ENCODE measurements around the gene DOCK7.

DOCK7 gene

GRCh38 chr1:62588000-62588399, 100.2 kb downstream of the DOCK7 start:
- H3K4me1 ChIP-seq (ENCODE audit: low read length), result no peaks in the 10 kb centered on the region
- no peaks in the 10 kb centered on the region for H4K20me1 ChIP-seq (ENCODE audit: insufficient read depth, low read length)
- H2AFZ ChIP-seq (ENCODE audit: low read length), result no peak overlapping the region
- no peaks in the 10 kb centered on the region for H3K36me3 ChIP-seq (replicated peaks; ENCODE audit: insufficient read depth, low read length)
- no peaks in the 10 kb centered on the region for H3K79me2 ChIP-seq (ENCODE audit: low read length)
- DNase-seq, result no peak
- TF ChIP-seq EZH2 (optimal IDR thresholded peaks at IDR 0.05; ENCODE audit: low read depth, low read length) (no peak), CTCF (IDR thresholded peaks at IDR 0.05; ENCODE audit: low read length) (no peak), EZH2phosphoT487 (IDR thresholded peaks at IDR 0.05; ENCODE audit: low read length) (no peak)
- H3K9ac ChIP-seq (ENCODE audit: low read length), result no peak overlapping the region
- H3K27ac ChIP-seq (ENCODE audit: low read length), result no peak overlapping the region
- H3K4me2 ChIP-seq (ENCODE audit: low read depth, low read length), result no peak overlapping the region
- H3K4me3 ChIP-seq (ENCODE audit: low read length), result no peak overlapping the region
- no peaks in the 10 kb centered on the region for H3F3A ChIP-seq (ENCODE audit: insufficient read depth, low read length)
- no peaks in the 10 kb centered on the region for H3K27me3 ChIP-seq (replicated peaks; ENCODE audit: insufficient read depth, low read length)
- no peaks in the 10 kb centered on the region for H3K9me3 ChIP-seq (replicated peaks; ENCODE audit: insufficient read depth, low read length)
- no peaks in the 10 kb centered on the region for H3K9me2 ChIP-seq (replicated peaks; ENCODE audit: insufficient read depth, low read length)

- H3K79me2 ChIP-seq (ENCODE audit: low read length), result no peaks in the 10 kb centered on the region
- no peaks in the 10 kb centered on the region; the same call in 1 of the 2 replicates for H3K36me3 ChIP-seq (replicated peaks; ENCODE audit: insufficient read depth, low read length)
- no peak overlapping the region for H3K27ac ChIP-seq (ENCODE audit: low read length)
- H3K4me1 ChIP-seq (ENCODE audit: low read length), result no peaks in the 10 kb centered on the region
- H3K4me3 ChIP-seq (ENCODE audit: low read length), result no peak overlapping the region
- no peaks in the 10 kb centered on the region for H3K9me3 ChIP-seq (replicated peaks; ENCODE audit: insufficient read depth, low read length)
- H3F3A ChIP-seq (ENCODE audit: insufficient read depth, low read length), result no peaks in the 10 kb centered on the region
- no peaks in the 10 kb centered on the region for H3K27me3 ChIP-seq (replicated peaks; ENCODE audit: insufficient read depth, low read length)
- no peak overlapping the region for H3K9ac ChIP-seq (ENCODE audit: low read length)
- H4K20me1 ChIP-seq (ENCODE audit: insufficient read depth, low read length), result no peaks in the 10 kb centered on the region
- no peak overlapping the region for H3K4me2 ChIP-seq (ENCODE audit: low read depth, low read length)
- no peaks in the 10 kb centered on the region for H3K9me2 ChIP-seq (replicated peaks; ENCODE audit: insufficient read depth, low read length)
- TF ChIP-seq EZH2phosphoT487 (IDR thresholded peaks at IDR 0.05; ENCODE audit: low read length) (no peak), EZH2 (optimal IDR thresholded peaks at IDR 0.05; ENCODE audit: low read depth, low read length) (no peak), CTCF (IDR thresholded peaks at IDR 0.05; ENCODE audit: low read length) (no peak)
- no peak overlapping the region for H2AFZ ChIP-seq (ENCODE audit: low read length)
- DNase-seq, result no peak
Observed at GRCh38 chr1:62585469-62586155, 102.6 kb downstream of the DOCK7 start.

- no peaks in the 10 kb centered on the region for H3K9me2 ChIP-seq (replicated peaks; ENCODE audit: insufficient read depth, low read length)
- no peaks in the 10 kb centered on the region for H3K36me3 ChIP-seq (replicated peaks; ENCODE audit: insufficient read depth, low read length)
- no peaks in the 10 kb centered on the region for H3K79me2 ChIP-seq (ENCODE audit: low read length)
- no peak overlapping the region for H2AFZ ChIP-seq (ENCODE audit: low read length)
- H3F3A ChIP-seq (ENCODE audit: insufficient read depth, low read length), result no peaks in the 10 kb centered on the region
- TF ChIP-seq CTCF (IDR thresholded peaks at IDR 0.05; ENCODE audit: low read length) (no peak), EZH2phosphoT487 (IDR thresholded peaks at IDR 0.05; ENCODE audit: low read length) (no peak), EZH2 (optimal IDR thresholded peaks at IDR 0.05; ENCODE audit: low read depth, low read length) (no peak)
- no peaks in the 10 kb centered on the region for H3K27me3 ChIP-seq (replicated peaks; ENCODE audit: insufficient read depth, low read length)
- no peak overlapping the region for H3K27ac ChIP-seq (ENCODE audit: low read length)
- no peak overlapping the region for H3K9ac ChIP-seq (ENCODE audit: low read length)
- DNase-seq, result no peak
- no peak overlapping the region for H3K4me3 ChIP-seq (ENCODE audit: low read length)
- H3K4me2 ChIP-seq (ENCODE audit: low read depth, low read length), result no peak overlapping the region
- no peaks in the 10 kb centered on the region for H3K9me3 ChIP-seq (replicated peaks; ENCODE audit: insufficient read depth, low read length)
- no peaks in the 10 kb centered on the region for H4K20me1 ChIP-seq (ENCODE audit: insufficient read depth, low read length)
- H3K4me1 ChIP-seq (ENCODE audit: low read length), result no peaks in the 10 kb centered on the region
Observed at GRCh38 chr1:62573675-62574074, 114.5 kb downstream of the DOCK7 start.
